ENCODE data around the gene AGAP9. TPM values are rescaled to one million over a fixed set of nuclear protein-coding genes. Genes with fewer than 3 reads are reported as not detected.
A peak's percentile ranks its signal among the peaks of the same experiment; 100 is the strongest.

The AGAP9 gene
- total RNA-seq, 4 donors from 2014 or later: 10.7 to 84.3 (median 49.6) TPM

DNA sequence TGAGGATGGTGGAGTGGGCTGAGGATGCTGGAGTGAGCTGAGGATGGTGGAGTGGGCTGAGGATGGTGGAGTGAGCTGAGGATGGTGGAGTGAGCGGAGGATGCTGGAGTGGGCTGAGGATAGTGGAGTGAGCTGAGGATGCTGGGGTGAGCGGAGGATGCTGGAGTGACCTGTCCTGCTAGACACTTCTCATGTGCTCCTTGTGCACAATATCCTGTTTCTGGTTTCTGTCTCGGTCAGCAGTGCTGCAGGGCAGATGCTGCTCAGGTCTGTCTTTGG is 68.7 kb downstream of the AGAP9 start:
- no peak for DNase-seq
- H3K36me3 ChIP-seq: no peaks in the 10 kb centered on the region
- no peak for TF ChIP-seq POLR2A (IDR thresholded peaks at IDR 0.05)
- TF ChIP-seq, protein P1, sequence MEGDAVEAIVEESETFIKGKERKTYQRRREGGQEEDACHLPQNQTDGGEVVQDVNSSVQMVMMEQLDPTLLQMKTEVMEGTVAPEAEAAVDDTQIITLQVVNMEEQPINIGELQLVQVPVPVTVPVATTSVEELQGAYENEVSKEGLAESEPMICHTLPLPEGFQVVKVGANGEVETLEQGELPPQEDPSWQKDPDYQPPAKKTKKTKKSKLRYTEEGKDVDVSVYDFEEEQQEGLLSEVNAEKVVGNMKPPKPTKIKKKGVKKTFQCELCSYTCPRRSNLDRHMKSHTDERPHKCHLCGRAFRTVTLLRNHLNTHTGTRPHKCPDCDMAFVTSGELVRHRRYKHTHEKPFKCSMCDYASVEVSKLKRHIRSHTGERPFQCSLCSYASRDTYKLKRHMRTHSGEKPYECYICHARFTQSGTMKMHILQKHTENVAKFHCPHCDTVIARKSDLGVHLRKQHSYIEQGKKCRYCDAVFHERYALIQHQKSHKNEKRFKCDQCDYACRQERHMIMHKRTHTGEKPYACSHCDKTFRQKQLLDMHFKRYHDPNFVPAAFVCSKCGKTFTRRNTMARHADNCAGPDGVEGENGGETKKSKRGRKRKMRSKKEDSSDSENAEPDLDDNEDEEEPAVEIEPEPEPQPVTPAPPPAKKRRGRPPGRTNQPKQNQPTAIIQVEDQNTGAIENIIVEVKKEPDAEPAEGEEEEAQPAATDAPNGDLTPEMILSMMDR (IDR thresholded peaks at IDR 0.05): no peak
- no peaks in the 10 kb centered on the region for H3K27me3 ChIP-seq
- no peaks in the 10 kb centered on the region for H3K4me1 ChIP-seq
- H3K27ac ChIP-seq: no peak overlapping the region
- H3K4me3 ChIP-seq: no peak overlapping the region
- H3K9me3 ChIP-seq: no peaks in the 10 kb centered on the region

DNA sequence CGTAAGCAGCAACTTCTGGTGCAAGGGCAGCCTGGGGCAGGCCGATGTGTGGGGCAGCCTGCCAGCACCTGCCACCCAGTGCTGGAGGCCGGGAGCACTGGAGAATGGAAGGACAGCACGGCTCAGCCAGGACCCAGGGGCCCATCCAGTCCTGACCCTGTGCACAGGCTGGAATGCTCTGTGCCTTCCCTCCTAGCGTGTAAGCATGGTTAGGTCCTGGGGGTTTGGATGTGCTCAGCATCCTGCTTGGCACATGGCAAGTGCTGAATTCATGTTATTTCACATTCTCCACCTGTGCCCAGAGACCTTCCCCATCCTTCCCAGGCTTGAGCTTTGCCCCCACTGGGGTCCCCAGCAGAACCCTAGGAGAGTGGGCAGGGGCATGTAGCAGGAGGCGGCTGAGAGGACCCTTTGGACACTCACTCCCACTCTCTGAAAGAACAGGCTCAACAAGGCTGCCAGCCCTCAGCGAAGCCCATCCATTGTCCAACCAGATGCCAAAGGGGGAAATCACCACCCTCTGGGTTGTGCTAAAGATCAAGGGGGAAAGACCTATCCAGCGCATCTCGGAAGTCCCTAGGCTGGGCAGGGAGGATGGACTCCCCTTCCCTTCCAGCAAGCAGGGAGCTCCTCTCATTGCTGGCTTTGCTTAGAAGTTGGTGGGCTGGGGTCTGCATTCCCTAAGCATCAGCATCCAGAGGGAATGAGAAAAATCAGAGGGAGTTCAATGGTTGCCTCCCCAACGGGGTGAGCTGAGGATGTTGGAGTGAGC is 69.2 kb downstream of the AGAP9 start:
- no peaks in the 10 kb centered on the region for H3K36me3 ChIP-seq
- H3K9me3 ChIP-seq: no peaks in the 10 kb centered on the region
- no peak overlapping the region for H3K4me3 ChIP-seq
- H3K27me3 ChIP-seq: no peaks in the 10 kb centered on the region
- H3K27ac ChIP-seq: no peak overlapping the region
- TF ChIP-seq POLR2A (IDR thresholded peaks at IDR 0.05): no peak
- TF ChIP-seq, protein P1 (IDR thresholded peaks at IDR 0.05): no peak
- DNase-seq: peak in 1 of 3 donors; percentile 28
- H3K4me1 ChIP-seq: no peaks in the 10 kb centered on the region

DNA sequence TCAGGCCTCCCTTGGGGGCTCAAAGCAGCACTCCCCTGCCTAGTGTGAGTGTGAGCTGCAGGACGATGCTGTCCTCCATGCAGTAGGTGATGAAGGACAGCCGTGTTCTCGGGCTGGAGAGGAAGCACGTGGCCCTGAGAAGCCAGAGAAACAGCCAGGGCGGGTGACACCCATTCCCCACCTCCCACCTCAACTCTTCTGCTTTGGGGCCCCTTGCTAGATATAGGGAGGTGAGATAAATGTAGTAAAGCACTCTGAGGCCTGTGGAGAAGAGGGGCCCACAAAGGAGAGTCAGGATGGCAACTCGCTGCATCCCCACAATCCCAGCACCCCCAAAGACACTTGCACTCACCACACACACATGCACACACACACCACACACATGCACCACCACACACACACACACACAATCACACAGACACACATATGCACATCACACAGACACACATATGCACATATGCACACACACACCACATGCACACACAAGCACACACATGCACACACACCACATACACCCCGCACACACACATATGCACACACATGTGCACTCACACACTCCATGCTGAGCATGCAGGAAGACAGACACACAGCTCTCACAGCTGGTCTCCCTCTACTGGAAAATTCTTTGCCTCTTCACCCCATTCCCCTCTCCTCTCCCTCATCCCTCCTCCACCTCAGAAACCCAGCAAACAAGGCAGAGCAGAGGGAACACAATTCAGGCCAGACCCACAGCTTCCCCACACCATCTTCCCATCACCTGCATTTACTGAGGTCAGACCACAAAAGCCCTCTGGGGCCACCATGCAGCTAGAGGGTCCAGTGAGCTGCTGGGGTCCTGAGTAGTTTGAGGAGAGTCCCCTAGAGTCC is 70.1 kb downstream of the AGAP9 start:
- no peaks in the 10 kb centered on the region for H3K27me3 ChIP-seq
- no peak overlapping the region for H3K27ac ChIP-seq
- H3K36me3 ChIP-seq: no peaks in the 10 kb centered on the region
- no peak overlapping the region for H3K4me3 ChIP-seq
- H3K4me1 ChIP-seq: no peaks in the 10 kb centered on the region
- no peak for DNase-seq
- H3K9me3 ChIP-seq: no peaks in the 10 kb centered on the region
- TF ChIP-seq, protein P1 (IDR thresholded peaks at IDR 0.05): no peak
- TF ChIP-seq POLR2A (IDR thresholded peaks at IDR 0.05): no peak

DNA sequence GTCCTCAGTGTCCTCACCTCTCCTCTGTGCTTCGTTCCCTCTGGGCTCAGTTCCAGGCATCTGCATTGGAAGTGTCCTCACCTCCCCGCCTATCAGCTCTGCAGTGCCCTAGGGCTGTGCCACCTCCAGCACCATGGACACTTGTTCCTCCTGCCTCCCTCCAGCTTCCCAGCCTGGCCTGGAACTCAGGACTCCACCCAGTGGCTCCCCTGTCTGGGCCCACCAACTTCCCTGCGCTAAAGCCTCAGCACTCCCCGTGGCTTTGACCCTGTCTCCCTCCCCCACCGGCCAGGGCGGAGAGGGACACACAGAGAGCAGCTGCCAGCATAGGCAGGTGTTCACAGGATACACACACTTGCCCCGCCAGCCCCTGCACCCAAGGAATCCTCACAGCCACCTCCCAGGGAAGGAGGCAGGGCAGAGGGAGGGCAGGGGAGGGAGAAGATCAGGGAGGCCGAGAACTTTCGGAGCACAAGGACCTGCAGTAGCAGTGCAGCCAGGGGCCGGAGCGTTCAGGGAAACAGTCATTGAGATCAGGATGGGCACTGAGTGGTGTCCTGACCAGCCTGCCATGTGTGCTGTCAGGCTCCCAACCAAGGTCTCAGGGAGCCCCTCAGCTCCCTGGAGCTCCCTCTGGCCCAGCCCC is 70.8 kb downstream of the AGAP9 start:
- H3K27ac ChIP-seq: no peak overlapping the region
- H3K4me1 ChIP-seq: no peaks in the 10 kb centered on the region
- H3K27me3 ChIP-seq: no peaks in the 10 kb centered on the region
- H3K4me3 ChIP-seq: no peak overlapping the region
- TF ChIP-seq POLR2A (IDR thresholded peaks at IDR 0.05): no peak
- TF ChIP-seq, protein P1 (IDR thresholded peaks at IDR 0.05): no peak
- no peaks in the 10 kb centered on the region for H3K9me3 ChIP-seq
- H3K36me3 ChIP-seq: no peaks in the 10 kb centered on the region
- peak in 1 of 3 donors; percentile 46 for DNase-seq

DNA sequence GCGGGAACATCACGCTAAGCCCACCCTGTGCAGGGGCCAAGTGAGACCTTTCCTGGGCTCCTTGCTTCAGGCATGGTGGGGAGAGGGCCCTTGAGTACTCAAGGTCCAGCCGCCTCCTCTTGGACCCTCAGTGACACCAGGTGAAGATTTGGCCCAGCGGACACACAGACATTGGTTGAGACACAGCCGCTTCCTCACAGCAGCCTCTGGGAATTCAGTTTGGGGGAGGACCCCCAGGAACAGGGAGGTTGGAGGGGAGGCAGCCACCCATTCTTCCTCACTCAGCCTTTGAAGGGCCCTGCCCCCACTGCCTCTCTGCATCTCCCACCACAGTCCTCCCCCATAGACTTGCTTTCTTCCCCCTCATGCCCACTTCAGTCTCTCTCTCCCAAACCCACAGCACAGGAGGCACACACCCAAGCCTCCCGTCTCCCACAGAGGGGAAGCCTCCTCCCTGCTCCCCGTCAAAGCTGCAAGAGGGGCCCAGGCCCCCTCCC is 71.4 kb downstream of the AGAP9 start:
- no peaks in the 10 kb centered on the region for H3K4me1 ChIP-seq
- no peak for TF ChIP-seq POLR2A (IDR thresholded peaks at IDR 0.05)
- TF ChIP-seq, protein P1 (IDR thresholded peaks at IDR 0.05): no peak
- H3K36me3 ChIP-seq: no peaks in the 10 kb centered on the region
- H3K4me3 ChIP-seq: no peak overlapping the region
- H3K27ac ChIP-seq: no peak overlapping the region
- DNase-seq: peak in 1 of 3 donors; percentile 27
- H3K27me3 ChIP-seq: no peaks in the 10 kb centered on the region
- H3K9me3 ChIP-seq: no peaks in the 10 kb centered on the region

Small RNA genes lying within 50 kb of the gene (small RNA-seq; reads per million reads assigned to genes)
- gene AL591684.3 (0 reads per million in 2 donors), gene RNA5SP312 (0 reads per million in 2 donors)

Other genes starting within 250 kb of the AGAP9 start
- gene GDF10, start 223.4 kb downstream of the AGAP9 start, total RNA-seq: under 1 TPM in 1 of 4 donors, not detected in 3; 0.35 TPM
- not detected for gene GDF2, start 201.2 kb downstream of the AGAP9 start, total RNA-seq
- gene RBP3, start 175.3 kb downstream of the AGAP9 start, total RNA-seq: not detected
- gene ZNF488, start 139.3 kb downstream of the AGAP9 start, total RNA-seq: 10 to 100 TPM in 3 of 4 donors, 1 to 10 TPM in 1; 4.1 to 23.5 (median 16.1) TPM
- gene ANXA8, start 39.5 kb downstream of the AGAP9 start, total RNA-seq: not detected
- not detected for gene FAM25G, start 31.9 kb downstream of the AGAP9 start, total RNA-seq
- gene SYT15B, start 240.0 kb upstream of the AGAP9 start, total RNA-seq: 1 to 10 TPM in 1 of 4 donors, under 1 TPM in 1, not detected in 2; 0.94 to 4.1 TPM

Data from Peyer's patch (tissue), 4 donors.